SK-N-SH treated with all-trans-retinoic acid at 6 μM for 48 hours (cell line): ENCODE results near the gene GGNBP2.

ENCODE experiments used
- ATAC-seq: fragments of 200-7000 bp; cut with Tn5 transposase; 3 replicates; pipeline ENCODE4 v1.9.1; 2020; ENCODE audit warnings: mild to moderate bottlenecking, moderate library complexity
- ARNTL ChIP-seq: fragments of 450-650 bp; formaldehyde crosslinking; IDR thresholded peaks from 2 replicates; pipeline ENCODE4 v1.5.0; 2020; ENCODE audit warnings: low read depth, mild to moderate bottlenecking, moderate library complexity, borderline replicate concordance
- BACH2 ChIP-seq: fragments of 250-450 bp; sonication (Bioruptor Pico); IDR thresholded peaks from 2 replicates; pipeline ENCODE4 v1.9.0; 2021; ENCODE audit warnings: mild to moderate bottlenecking, borderline replicate concordance
- CREB5 ChIP-seq: fragments of 250-450 bp; sonication (Bioruptor Pico); IDR thresholded peaks from 2 replicates; pipeline ENCODE4 v1.5.1; 2020; ENCODE audit warnings: low read depth, mild to moderate bottlenecking, moderate library complexity
- CSDC2 ChIP-seq: fragments of 250-450 bp; sonication (Bioruptor Pico); IDR thresholded peaks from 2 replicates; pipeline ENCODE4 v1.5.0; 2020; ENCODE audit warnings: mild to moderate bottlenecking, moderate library complexity
- ESRRG ChIP-seq: fragments of 250-450 bp; sonication (Bioruptor Pico); IDR thresholded peaks from 2 replicates; pipeline ENCODE4 v1.6.1; 2021; ENCODE audit warnings: mild to moderate bottlenecking
- GLIS3 ChIP-seq: fragments of 250-450 bp; sonication (Bioruptor Pico); IDR thresholded peaks from 2 replicates; pipeline ENCODE4 v1.5.0; 2020; ENCODE audit warnings: mild to moderate bottlenecking, moderate library complexity
- ISL1 ChIP-seq: fragments of 250-450 bp; sonication (Bioruptor Pico); IDR thresholded peaks from 2 replicates; pipeline ENCODE4 v2.1.2; 2022; ENCODE audit warnings: mild to moderate bottlenecking, moderate library complexity
- OSR1 ChIP-seq: fragments of 250-450 bp; sonication (Bioruptor Pico); IDR thresholded peaks from 2 replicates; pipeline ENCODE4 v1.8.0; 2022; ENCODE audit warnings: moderate library complexity, mild to moderate bottlenecking, inconsistent platforms
- PPARA ChIP-seq: fragments of 250-450 bp; sonication (Bioruptor Pico); IDR thresholded peaks from 2 replicates; pipeline ENCODE4 v1.5.0; 2020; ENCODE audit warnings: mild to moderate bottlenecking, borderline replicate concordance
- RARB ChIP-seq: fragments of 250-450 bp; sonication (Bioruptor Pico); IDR thresholded peaks from 2 replicates; pipeline ENCODE4 v1.8.0; 2021; ENCODE audit warnings: mild to moderate bottlenecking, moderate library complexity
- SNAI2 ChIP-seq: fragments of 250-450 bp; sonication (Bioruptor Pico); IDR thresholded peaks from 2 replicates; pipeline ENCODE4 v1.5.0; 2020; ENCODE audit warnings: mild to moderate bottlenecking, moderate library complexity
- TCF4 ChIP-seq: fragments of 250-450 bp; sonication (Bioruptor Pico); IDR thresholded peaks from 2 replicates; pipeline ENCODE4 v1.8.0; 2021; ENCODE audit warnings: mild to moderate bottlenecking, moderate library complexity, borderline replicate concordance
- TOX ChIP-seq: fragments of 250-450 bp; sonication (Bioruptor Pico); IDR thresholded peaks from 2 replicates; pipeline ENCODE4 v1.8.0; 2021; ENCODE audit warnings: mild to moderate bottlenecking, moderate library complexity, borderline replicate concordance
- ZC3H10 ChIP-seq: fragments of 250-450 bp; sonication (Bioruptor Pico); IDR thresholded peaks from 2 replicates; pipeline ENCODE4 v1.5.1; 2021; ENCODE audit warnings: mild to moderate bottlenecking, moderate library complexity
- ZFP3 ChIP-seq: fragments of 250-450 bp; sonication (Bioruptor Pico); IDR thresholded peaks from 2 replicates; pipeline ENCODE4 v1.5.0; 2020; ENCODE audit warnings: mild to moderate bottlenecking, moderate library complexity
- ZFP30 ChIP-seq: fragments of 450-650 bp; formaldehyde crosslinking; IDR thresholded peaks from 2 replicates; pipeline ENCODE4 v1.5.0; 2022; ENCODE audit warnings: mild to moderate bottlenecking, moderate library complexity
- ZNF565 ChIP-seq: fragments of 450-650 bp; formaldehyde crosslinking; conservative IDR thresholded peaks from 2 replicates; pipeline ENCODE4 v1.5.0; 2020; ENCODE audit warnings: low read depth, mild to moderate bottlenecking, moderate library complexity
- ZNF70 ChIP-seq: fragments of 450-650 bp; formaldehyde crosslinking; IDR thresholded peaks from 2 replicates; pipeline ENCODE4 v1.5.0; 2020; ENCODE audit warnings: mild to moderate bottlenecking, moderate library complexity
- ZNF8 ChIP-seq: fragments of 450-650 bp; formaldehyde crosslinking; IDR thresholded peaks from 2 replicates; pipeline ENCODE4 v1.5.0; 2020; ENCODE audit warnings: mild to moderate bottlenecking, moderate library complexity
- TF ChIP-seq, protein P1 (sequence below): fragments of 250-450 bp; sonication (Bioruptor Pico); IDR thresholded peaks from 2 replicates; pipeline ENCODE4 v1.5.1; 2021; ENCODE audit warnings: mild to moderate bottlenecking, moderate library complexity
- TF ChIP-seq, protein P2 (sequence below): fragments of 250-450 bp; sonication (Bioruptor Pico); IDR thresholded peaks from 2 replicates; pipeline ENCODE4 v1.5.0; 2020; ENCODE audit warnings: mild to moderate bottlenecking, moderate library complexity
- TF ChIP-seq, protein P3 (sequence below): fragments of 250-450 bp; sonication (Bioruptor Pico); IDR thresholded peaks from 2 replicates; pipeline ENCODE4 v1.8.0; 2021; ENCODE audit warnings: low read depth, mild to moderate bottlenecking, moderate library complexity, borderline replicate concordance

GGNBP2 gene

DNA sequence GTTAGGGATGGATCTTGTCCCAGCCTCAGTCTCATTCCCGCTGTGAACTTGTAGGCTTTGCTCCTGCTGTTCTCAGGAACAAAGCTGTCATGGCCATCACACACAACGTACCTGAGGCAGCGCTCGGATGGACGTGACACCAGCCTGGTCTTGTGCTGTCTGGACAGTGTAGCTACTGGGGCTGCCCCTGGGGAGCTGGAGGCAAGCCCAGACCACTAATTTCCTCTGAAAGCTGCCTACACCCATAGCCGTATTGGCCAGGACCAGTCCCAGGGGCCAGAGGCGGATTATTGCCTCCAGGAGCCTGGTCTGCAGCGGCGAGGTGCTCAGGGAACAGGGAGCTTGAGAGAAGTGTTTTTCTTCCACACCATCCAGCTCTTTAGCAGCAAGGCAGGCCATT is 46.6 kb upstream of the GGNBP2 start (continued):
- TF ChIP-seq ESRRG (CRISPR knock-in tag) (no peak), ZNF8 (CRISPR knock-in tag) (no peak), CREB5 (CRISPR knock-in tag) (no peak)

DNA sequence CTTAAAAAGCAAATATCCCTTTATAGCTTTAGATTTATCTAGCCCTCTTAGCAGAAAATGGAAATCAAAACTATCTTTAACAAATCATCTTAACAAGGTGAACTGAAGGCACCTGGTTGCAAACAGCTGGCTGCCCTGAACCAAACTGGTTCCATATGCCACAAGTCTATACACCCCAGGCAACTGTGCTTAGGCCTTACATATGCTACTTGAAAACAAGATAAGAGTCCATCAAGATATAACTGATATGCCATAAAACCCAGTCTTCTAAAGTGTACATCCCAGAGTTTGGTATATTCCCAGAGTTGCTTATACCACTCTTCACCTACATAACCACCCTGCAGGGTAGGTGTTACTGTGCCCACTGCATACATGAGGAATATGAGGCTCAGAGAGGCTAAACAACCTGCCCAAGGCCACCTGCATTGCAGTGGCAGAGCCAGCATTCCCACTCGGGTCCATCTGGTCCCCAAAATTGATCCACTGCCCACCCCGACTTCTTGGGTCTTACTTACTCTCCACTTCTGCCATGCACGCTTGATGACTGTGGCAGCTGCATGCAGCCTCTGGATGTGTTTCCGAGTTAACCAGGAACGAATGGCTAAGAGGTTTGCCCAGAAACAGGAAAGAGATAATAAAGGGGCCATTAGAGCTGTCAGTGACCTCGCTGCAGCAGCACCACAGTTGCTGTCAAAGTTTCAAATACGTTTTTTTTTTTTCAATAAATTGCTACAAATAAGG is 46.0 kb upstream of the GGNBP2 start:
- TF ChIP-seq TCF4 (CRISPR knock-in tag) (peak; percentile 48; the same call in 1 of the 2 replicates), GLIS3 (CRISPR knock-in tag) (no peak)
- ATAC-seq, result no peak

- TF ChIP-seq TCF4 (CRISPR knock-in tag) (no peak), CSDC2 (CRISPR knock-in tag) (no peak), SNAI2 (CRISPR knock-in tag) (no peak), ZNF8 (CRISPR knock-in tag) (no peak), TOX (CRISPR knock-in tag) (no peak), ZFP30 (CRISPR knock-in tag) (no peak), GLIS3 (CRISPR knock-in tag) (no peak), ISL1 (CRISPR knock-in tag) (no peak), ARNTL (CRISPR knock-in tag) (no peak), CREB5 (CRISPR knock-in tag) (no peak), OSR1 (CRISPR knock-in tag) (no peak), RARB (CRISPR knock-in tag) (no peak), ZC3H10 (no peak), BACH2 (no peak), ZNF70 (CRISPR knock-in tag) (no peak), ZFP3 (CRISPR knock-in tag) (no peak)
- TF ChIP-seq, protein P1, sequence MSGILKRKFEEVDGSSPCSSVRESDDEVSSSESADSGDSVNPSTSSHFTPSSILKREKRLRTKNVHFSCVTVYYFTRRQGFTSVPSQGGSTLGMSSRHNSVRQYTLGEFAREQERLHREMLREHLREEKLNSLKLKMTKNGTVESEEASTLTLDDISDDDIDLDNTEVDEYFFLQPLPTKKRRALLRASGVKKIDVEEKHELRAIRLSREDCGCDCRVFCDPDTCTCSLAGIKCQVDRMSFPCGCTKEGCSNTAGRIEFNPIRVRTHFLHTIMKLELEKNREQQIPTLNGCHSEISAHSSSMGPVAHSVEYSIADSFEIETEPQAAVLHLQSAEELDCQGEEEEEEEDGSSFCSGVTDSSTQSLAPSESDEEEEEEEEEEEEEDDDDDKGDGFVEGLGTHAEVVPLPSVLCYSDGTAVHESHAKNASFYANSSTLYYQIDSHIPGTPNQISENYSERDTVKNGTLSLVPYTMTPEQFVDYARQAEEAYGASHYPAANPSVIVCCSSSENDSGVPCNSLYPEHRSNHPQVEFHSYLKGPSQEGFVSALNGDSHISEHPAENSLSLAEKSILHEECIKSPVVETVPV, result no peak
- TF ChIP-seq, protein P2, sequence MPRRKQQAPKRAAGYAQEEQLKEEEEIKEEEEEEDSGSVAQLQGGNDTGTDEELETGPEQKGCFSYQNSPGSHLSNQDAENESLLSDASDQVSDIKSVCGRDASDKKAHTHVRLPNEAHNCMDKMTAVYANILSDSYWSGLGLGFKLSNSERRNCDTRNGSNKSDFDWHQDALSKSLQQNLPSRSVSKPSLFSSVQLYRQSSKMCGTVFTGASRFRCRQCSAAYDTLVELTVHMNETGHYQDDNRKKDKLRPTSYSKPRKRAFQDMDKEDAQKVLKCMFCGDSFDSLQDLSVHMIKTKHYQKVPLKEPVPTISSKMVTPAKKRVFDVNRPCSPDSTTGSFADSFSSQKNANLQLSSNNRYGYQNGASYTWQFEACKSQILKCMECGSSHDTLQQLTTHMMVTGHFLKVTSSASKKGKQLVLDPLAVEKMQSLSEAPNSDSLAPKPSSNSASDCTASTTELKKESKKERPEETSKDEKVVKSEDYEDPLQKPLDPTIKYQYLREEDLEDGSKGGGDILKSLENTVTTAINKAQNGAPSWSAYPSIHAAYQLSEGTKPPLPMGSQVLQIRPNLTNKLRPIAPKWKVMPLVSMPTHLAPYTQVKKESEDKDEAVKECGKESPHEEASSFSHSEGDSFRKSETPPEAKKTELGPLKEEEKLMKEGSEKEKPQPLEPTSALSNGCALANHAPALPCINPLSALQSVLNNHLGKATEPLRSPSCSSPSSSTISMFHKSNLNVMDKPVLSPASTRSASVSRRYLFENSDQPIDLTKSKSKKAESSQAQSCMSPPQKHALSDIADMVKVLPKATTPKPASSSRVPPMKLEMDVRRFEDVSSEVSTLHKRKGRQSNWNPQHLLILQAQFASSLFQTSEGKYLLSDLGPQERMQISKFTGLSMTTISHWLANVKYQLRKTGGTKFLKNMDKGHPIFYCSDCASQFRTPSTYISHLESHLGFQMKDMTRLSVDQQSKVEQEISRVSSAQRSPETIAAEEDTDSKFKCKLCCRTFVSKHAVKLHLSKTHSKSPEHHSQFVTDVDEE (CRISPR knock-in tag), result no peak
- TF ChIP-seq, protein P3, sequence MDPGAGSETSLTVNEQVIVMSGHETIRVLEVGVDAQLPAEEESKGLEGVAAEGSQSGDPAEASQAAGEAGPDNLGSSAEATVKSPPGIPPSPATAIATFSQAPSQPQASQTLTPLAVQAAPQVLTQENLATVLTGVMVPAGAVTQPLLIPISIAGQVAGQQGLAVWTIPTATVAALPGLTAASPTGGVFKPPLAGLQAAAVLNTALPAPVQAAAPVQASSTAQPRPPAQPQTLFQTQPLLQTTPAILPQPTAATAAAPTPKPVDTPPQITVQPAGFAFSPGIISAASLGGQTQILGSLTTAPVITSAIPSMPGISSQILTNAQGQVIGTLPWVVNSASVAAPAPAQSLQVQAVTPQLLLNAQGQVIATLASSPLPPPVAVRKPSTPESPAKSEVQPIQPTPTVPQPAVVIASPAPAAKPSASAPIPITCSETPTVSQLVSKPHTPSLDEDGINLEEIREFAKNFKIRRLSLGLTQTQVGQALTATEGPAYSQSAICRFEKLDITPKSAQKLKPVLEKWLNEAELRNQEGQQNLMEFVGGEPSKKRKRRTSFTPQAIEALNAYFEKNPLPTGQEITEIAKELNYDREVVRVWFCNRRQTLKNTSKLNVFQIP (CRISPR knock-in tag), result no peak
- no peak; the same call in 2 of the 3 replicates for ATAC-seq
Observed at GRCh38 chr17:36500745-36501225, 43.9 kb upstream of the GGNBP2 start.

DNA sequence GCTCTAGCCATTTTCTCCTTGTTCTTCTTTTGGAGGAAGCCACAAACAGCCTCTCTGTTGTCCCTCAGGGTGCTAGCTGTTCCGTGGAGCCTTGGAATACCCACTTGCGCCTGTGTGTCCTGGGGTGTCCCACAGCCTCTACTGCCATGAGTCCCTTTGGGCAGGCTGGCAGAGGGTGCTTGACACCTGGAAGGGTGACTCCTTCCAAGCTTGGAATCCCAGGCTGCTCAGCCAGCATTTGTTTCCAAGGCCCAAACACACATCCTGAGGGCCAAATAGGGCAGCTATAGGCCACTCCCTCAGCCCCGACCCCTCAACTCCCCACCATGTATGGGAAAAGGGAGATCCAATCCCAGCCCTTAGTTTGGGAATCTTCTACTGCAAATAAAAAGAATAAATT is 43.4 kb upstream of the GGNBP2 start:
- no peak for ATAC-seq
- TF ChIP-seq ZC3H10 (no peak), PPARA (CRISPR knock-in tag) (no peak), ZNF70 (CRISPR knock-in tag) (no peak), TCF4 (CRISPR knock-in tag) (no peak), ZNF565 (CRISPR knock-in tag) (no peak), OSR1 (CRISPR knock-in tag) (no peak)
